ENCODE data around the gene ACSL6.

GRCh38 chr5:131913603-131914002 lies 97.9 kb downstream of the ACSL6 start:
- no peak for TF ChIP-seq POLR2A (IDR thresholded peaks at IDR 0.05)
- no peak for TF ChIP-seq CTCF (IDR thresholded peaks at IDR 0.05)
